Tibial nerve (tissue), 4 donors: ENCODE results near the gene CCDC160.

Experiments used
- EP300 ChIP-seq, 2 donors: sonication (generic); formaldehyde crosslinking; IDR thresholded peaks; one replicate each; pipeline ENCODE4 v1.6.1; 2017; ENCODE audit warnings: antibody characterized with exemption in 2 of 2, mild to moderate bottlenecking in 1 of 2
- POLR2A ChIP-seq, 2 donors: fragments of 450-650 bp; IDR thresholded peaks; one replicate each; pipeline ENCODE4 v1.6.1; 2017; ENCODE audit warnings: antibody characterized with exemption in 2 of 2, mild to moderate bottlenecking in 2 of 2, moderate library complexity in 2 of 2
- TF ChIP-seq, protein P1 (sequence below), 5 experiments: fragments of 200-600 bp in 3 of 5; fragments of 450-650 bp in 2 of 5; sonication (generic) in 3 of 5; IDR thresholded peaks; one replicate each; pipeline ENCODE4 v1.5.1; 2016 to 2019; ENCODE audit warnings: antibody characterized with exemption in 5 of 5, mild to moderate bottlenecking in 3 of 5, moderate library complexity in 2 of 5

DNA sequence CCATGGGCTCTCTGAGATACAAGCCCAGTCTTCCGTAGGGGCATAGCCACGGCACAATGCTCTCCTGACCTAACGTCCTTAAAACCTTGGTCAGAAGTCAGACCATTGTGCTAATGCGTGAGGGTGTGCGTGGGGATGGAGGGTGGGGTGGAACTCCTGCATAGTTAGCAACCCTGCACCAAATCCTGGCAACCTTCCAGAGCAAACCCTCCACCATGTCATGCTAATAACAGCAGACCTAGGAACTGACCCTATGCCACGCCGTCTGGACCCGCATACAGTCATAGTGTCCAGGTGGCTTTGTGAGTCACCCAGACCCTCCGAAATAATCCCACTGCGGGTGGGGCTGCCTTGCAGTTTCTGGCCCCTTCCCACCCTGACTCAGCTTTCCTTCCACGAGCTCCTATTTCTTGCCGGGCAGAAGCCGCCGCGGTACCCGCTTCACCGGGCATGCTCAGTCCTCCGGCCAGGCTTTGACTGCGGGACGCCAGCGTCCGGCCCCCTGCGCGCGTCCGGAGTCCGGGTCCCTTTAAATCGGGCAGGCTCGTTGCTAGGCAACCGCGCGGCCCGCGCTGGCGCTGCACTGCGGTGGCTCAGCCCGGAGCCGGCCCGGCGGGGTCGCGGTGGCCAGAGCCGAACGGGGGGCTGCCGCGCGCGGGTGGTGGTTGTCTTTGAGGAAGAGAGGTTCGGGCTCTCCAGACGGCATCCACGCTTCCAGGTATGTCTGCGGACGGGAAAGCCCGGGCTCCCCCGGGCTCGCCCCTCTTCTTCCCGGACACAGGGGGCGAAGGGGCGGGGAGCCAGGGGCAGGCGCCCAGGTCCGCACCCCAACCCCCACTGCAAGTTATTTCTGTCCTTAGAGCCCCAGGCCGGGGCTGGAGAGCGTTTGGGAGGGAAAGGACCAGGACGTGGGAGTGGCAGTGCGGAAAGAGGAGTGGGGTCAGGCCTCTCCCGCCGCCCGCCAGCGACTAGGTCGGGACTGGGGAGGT, at the start of gene CCDC160:
- TF ChIP-seq, protein P1, sequence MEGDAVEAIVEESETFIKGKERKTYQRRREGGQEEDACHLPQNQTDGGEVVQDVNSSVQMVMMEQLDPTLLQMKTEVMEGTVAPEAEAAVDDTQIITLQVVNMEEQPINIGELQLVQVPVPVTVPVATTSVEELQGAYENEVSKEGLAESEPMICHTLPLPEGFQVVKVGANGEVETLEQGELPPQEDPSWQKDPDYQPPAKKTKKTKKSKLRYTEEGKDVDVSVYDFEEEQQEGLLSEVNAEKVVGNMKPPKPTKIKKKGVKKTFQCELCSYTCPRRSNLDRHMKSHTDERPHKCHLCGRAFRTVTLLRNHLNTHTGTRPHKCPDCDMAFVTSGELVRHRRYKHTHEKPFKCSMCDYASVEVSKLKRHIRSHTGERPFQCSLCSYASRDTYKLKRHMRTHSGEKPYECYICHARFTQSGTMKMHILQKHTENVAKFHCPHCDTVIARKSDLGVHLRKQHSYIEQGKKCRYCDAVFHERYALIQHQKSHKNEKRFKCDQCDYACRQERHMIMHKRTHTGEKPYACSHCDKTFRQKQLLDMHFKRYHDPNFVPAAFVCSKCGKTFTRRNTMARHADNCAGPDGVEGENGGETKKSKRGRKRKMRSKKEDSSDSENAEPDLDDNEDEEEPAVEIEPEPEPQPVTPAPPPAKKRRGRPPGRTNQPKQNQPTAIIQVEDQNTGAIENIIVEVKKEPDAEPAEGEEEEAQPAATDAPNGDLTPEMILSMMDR (IDR thresholded peaks at IDR 0.05) = no peak
- TF ChIP-seq EP300 (IDR thresholded peaks at IDR 0.05) (no peak), POLR2A (IDR thresholded peaks at IDR 0.05) (no peak)
